Renal cortical epithelial cell (primary cell): ENCODE results near the gene NKX2-1. TPM values are rescaled to one million over a fixed set of nuclear protein-coding genes. Genes with fewer than 3 reads are reported as not detected.

Source experiments
- DNase-seq: peaks from one replicate; pipeline ENCODE4 v3.0.0-alpha.2; 2011; ENCODE audit warnings: low read depth
- total RNA-seq: library from RNA; depleted of rRNA; stranded (reverse); fragments of >200 nt; gene quantifications from 2 replicates; pipeline ENCODE4 v1.2.3, GENCODE V29; 2014

Gene NKX2-1
- total RNA-seq, 1 donor from 2014 or later, result not detected

DNA sequence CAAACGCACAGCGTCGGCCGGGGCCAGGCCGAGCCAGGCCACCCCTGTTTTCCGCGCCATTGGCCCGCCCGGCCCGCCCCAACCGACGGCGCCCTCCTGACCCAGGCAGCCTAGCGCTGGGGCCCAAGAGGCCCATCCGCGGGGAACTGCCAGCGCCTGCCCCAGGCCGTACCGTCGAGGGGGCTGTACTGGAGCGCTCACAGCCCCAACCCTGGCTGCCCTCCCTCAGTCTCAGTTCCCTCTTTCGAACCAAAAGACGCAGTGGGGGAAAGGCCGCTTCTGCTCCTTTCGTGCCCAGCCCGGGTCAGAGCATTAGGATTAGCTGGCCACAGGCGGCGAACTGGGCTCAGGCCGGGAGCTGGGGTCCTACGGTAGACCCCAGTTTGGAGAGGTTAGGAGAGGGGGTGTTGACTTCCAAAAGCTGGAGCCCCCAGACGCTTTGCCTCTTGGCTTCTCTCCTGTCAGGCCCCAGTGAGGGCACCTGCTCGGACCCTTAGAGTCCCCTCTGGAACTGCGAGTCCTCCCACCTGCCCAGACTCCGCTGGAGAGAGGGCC lies 1.9 kb downstream of the NKX2-1 start:
- DNase-seq, result no peak

- DNase-seq, result no peak
Measured at GRCh38 chr14:36517242-36518030, 2.6 kb downstream of the NKX2-1 start.

DNA sequence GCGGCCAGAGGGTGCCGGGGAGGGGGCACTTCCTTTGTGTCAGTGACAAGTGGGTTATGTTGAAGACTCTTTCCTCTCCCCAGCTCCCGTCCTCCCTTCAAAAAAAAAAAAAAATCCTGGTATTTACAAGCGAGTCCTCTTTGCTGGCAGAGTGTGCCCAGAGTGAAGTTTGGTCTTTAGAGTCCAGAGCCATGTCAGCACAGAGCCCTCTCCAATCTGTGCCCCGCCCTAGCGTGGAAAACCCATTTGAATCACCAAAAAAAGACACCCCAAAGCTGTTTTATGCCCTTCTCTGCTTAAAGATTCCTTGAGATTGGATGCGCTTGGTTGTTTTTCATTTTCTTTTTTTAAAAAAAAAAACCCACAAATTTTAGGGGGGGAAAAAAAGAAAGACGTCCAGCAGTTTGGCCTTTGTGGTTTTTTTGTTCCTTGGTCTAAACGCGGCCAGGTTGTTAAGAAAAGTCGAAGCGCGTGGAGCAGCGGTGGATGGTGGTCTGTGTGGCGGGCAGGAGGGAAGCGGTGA lies 3.3 kb downstream of the NKX2-1 start:
- DNase-seq, result no peak

DNA sequence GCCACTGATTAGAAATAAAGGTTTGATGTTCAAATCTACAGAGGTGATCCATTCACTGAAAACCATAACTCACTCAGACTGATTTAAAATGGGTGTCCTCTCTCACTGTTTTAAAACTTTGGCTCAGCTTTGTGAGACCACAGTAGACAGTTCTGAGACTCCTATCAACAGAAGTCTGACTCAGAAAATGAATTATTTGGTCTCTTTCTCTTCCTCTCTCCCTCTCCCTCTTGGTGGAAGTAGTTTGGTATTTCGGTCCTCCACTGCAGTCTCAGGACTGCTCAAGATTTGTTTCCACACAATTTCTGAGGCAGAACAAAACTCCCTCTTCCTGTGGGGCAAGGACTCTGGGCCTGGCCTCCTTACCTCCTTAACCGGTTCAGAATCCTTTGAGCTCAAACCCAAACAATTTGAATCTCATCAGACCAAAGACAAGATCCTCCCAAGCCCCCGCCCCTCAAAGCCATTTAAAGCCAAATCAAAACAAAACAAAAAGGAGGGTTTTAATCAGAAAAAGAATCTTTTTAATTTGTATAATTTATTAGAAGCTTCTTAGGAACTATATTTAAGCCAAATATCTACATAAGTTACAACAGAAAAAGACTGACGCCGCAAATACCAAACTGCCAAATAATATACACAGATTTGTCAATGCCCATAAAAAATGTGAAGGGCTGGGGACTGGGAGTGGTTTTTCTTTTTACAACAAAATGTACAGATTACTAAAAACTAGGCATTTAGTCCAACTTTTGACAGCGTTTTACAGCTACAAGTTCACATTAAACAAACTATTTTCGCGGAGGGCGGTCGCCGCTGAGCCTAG lies 3.9 kb downstream of the NKX2-1 start:
- no peak for DNase-seq

DNA sequence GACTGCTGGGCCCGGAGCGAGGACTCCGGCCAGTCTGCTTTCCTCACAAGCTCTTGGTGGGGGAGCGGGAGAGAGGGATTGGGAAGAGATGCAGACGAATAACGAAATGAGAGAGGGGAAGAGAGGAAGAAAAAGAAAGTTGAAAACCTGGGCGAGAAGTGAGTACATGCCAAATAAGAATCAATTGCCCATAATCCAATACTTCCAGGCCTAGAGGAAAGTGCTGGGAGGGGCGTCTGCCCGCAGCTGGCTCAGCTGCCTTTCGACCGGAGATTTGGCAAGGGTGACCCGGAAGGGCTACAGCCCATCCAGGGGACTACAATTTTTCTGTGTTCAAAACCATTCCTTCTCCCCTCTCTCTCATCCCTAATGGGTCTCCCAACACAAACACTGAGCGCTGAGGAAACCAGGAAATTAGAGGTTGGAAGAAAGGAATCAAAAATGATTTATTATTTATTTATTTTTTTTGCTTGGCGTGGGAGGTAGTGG lies 4.9 kb downstream of the NKX2-1 start:
- no peak for DNase-seq

- no peak for DNase-seq
Measured at GRCh38 chr14:36514278-36515104, 5.5 kb downstream of the NKX2-1 start.

DNA sequence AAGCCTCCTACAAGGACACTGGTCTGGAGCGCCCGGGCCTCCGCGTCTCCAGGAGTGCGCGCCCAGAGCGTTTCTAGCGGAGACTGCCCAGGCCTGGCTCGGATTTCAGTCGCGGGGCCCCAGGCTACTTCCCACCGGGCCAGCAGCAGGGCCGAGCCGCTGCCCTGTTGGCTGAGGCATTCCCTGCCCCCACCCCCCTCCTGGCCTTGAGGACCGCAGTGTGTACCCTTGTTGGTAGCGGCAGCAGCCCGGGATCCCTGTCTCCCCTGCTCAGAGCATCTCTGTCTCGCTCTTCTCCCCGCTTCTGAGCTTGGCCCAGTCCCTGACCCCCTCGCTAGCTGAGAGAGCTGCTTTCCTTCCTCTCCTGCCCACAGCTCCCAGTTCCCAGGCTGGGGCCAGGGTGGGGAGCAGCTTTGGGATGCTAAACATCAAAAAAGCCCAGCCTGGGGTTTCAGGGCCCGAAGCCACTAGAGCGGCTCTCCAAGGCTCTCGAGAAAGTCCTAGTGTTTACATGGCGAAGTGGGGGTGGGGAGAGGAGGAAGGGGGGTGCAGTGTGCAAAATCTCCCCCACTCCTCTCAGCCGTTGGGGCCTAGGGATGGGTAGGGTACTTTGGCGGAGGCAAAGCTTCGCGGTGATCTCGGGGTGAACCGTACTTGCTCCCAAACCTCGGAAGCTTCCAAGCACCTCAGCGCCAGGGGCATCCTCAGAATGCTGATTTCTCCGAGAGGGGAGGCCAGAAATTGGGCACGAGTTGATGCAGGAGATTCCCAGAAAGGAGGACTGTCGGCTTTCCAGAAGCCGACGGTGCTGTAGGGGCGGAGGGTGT lies 6.4 kb downstream of the NKX2-1 start:
- no peak for DNase-seq

GRCh38 chr14:36513012-36513420 lies 7.0 kb downstream of the NKX2-1 start:
- no peak for DNase-seq

GRCh38 chr14:36512585-36513003 lies 7.4 kb downstream of the NKX2-1 start:
- no peak for DNase-seq

- DNase-seq, result no peak
Measured at GRCh38 chr14:36511981-36512584, 7.9 kb downstream of the NKX2-1 start.

DNA sequence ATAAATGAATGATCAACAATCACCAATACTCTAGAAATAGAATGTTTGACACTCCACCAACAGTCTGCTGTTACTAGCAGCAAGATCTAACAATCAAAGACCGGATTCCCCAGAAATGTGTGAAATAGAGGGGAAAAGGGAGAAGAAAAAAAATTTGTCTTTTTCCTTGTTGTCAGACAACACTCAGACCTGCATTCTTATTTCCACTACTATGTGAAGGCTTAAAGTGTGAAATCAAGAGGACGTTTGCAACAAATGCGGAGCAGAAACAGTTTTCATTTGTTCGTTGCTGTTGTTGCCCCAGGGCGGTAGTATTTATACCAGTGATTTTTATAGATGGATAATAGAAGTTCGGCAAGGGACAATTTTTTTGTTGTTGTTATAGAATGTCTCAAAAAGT lies 9.2 kb downstream of the NKX2-1 start:
- DNase-seq, result no peak

DNA sequence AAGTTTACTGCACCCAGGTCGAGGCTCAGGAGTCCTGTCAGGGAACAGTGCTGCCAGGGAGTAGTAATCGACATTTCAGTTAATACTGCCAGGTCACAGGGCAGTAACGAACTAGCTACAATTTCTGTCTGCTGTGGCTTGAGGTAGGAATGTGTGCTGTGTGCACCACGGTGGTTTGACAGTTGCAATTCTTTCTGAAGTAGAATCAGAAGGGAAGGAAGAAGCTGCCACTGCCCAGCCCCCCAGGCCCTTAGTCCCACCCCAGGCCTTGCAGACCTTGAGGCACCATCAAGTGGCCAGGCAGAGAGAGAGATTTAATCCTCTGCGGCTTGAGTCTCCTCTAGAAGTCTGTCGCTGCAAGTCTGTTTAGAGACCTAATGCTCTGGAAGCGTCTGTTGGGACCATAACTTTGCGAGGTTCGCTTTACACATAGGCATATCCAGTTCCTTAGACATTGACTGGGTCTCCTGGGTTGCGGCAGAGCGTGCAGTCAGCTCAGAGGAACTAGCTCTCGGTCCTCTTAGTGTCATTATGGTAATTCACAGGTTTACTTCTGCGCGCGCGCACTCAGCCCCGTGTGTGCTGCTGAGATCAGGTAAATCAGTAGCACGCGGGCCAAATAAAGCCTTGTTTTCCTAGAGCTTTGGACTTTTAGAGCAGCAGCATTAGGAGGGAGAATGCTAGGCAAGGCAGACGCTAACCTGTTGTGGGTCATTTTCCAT lies 9.8 kb downstream of the NKX2-1 start:
- no peak for DNase-seq

GRCh38 chr14:36509069-36509917 lies 10.7 kb downstream of the NKX2-1 start:
- no peak for DNase-seq

DNA sequence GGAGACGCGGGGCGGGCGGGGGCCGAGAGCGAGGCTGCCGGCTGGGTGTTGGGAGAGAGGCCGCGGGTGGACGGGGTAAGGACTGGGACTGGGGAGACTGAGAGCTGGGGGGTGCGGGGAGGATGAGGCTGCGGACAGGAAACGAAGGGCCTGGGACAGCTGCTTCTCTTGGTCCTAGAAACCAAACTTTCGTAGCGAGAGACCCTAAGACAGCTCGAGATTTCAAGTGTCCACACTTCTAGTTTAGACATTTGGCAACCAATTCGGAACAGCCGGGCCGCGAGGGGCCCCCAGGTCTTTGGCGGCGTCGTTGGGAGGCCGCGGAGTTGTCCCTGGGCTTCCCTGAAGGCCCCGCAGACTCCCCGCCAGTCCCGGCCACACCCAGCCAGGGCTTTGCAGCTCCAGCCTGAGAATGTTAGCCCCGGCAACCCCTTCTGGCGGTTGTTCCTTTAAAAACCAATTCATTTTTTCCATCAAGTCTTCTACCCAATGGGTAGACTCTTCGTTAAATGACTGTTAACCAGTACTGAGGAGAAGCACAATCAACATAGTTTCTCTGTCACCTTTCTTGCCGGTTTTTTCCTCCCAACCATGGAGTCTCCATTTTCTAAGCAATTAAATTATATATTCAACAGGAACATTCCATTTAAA lies 11.5 kb downstream of the NKX2-1 start:
- DNase-seq, result no peak

- DNase-seq, result no peak
Measured at GRCh38 chr14:36507847-36508417, 12.1 kb downstream of the NKX2-1 start.

DNA sequence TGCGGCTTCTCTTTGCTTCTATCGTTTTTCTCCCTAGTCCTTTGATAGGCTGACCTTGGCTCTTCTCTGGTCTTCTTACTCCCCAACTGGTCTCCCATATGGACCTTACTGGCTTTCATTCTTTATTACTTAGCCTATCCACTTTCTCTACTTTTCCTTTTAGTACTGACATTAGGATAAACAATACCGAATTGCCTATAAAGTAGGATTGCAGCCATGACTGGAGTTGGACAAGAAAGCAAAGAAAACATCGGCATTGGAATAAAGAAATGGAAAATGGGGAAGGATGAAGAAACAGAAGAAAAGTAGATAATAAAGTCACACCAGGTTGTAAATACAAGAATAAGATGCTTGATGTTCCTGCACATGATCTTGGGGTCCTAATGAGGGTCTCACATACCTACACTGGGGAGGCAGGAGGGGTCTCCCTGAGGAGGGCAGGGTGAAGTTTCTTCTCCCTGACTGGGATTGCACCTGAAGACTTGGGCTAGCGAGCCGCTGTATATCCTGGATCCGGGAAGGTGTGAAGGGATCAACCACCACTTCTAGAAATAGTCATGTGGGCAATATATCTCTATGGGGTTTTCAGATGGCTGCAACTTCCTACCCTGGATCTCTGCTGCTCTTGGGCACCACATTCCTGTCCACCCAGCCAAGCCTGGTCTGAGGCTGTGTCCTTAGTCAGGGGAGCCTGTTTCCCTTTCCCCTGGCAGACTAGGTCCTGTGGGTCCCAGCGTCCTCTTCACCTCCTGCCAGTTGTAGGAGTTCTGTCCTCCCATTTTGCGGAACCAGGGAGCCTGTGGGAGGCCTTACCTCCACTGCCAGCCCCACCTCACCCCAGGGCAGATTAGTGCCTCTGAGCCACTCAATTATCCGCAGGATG lies 13.1 kb downstream of the NKX2-1 start:
- no peak for DNase-seq
